HG03342 (cell line): ENCODE data around the gene C17orf75.
A peak's percentile ranks its signal among the peaks of the same experiment; 100 is the strongest.
"Not testable (repeated sequence)": the region's sequence is repeated elsewhere in the genome, so short reads cannot be mapped to it uniquely, and the experiment has no call there.

Experiments used
- ATAC-seq: cut with Tn5 transposase; IDR thresholded peaks from one replicate; pipeline ENCODE4 v1.9.1; 2021; ENCODE audit warnings: mild to moderate bottlenecking, moderate library complexity; ENCODE audit not compliant: unreplicated experiment

The C17orf75 gene

GRCh38 chr17:32341857-32342602, at the start of gene C17orf75:
TSS of gene C17orf75 (minus strand) at chr17:32342173. CDS start at chr17:32342139, 34 bp downstream.
- peak; percentile 89 for ATAC-seq

GRCh38 chr17:32388613-32389459, 46.9 kb upstream of the C17orf75 start:
- no peak for ATAC-seq

- not testable (repeated sequence) for ATAC-seq
Observed at GRCh38 chr17:32388128-32388527, 46.2 kb upstream of the C17orf75 start.

GRCh38 chr17:32386844-32387243, 44.9 kb upstream of the C17orf75 start:
- no peak for ATAC-seq

- no peak for ATAC-seq
Observed at GRCh38 chr17:32385971-32386370, 44.0 kb upstream of the C17orf75 start.

- ATAC-seq = no peak
Observed at GRCh38 chr17:32385121-32385520, 43.1 kb upstream of the C17orf75 start.

- ATAC-seq = no peak
Observed at GRCh38 chr17:32383926-32384434, 42.0 kb upstream of the C17orf75 start.

- ATAC-seq = no peak
Observed at GRCh38 chr17:32382526-32383223, 40.7 kb upstream of the C17orf75 start.

GRCh38 chr17:32370426-32370825, 28.5 kb upstream of the C17orf75 start:
- no peak for ATAC-seq

- ATAC-seq = no peak
Observed at GRCh38 chr17:32361270-32361669, 19.3 kb upstream of the C17orf75 start.

GRCh38 chr17:32357615-32358014, 15.6 kb upstream of the C17orf75 start:
- ATAC-seq = no peak

- ATAC-seq = no peak
Observed at GRCh38 chr17:32356750-32357149, 14.8 kb upstream of the C17orf75 start.

- no peak for ATAC-seq
Observed at GRCh38 chr17:32356378-32356743, 14.4 kb upstream of the C17orf75 start.

- no peak for ATAC-seq
Observed at GRCh38 chr17:32355649-32356377, 13.8 kb upstream of the C17orf75 start.

- not testable (repeated sequence) for ATAC-seq
Observed at GRCh38 chr17:32352734-32353133, 10.8 kb upstream of the C17orf75 start.

GRCh38 chr17:32350666-32351418, 8.9 kb upstream of the C17orf75 start:
- ATAC-seq = peak; percentile 25

GRCh38 chr17:32349854-32350665, 8.1 kb upstream of the C17orf75 start, which contains the start of gene ZNF207:
TSS of gene ZNF207 (plus strand) at chr17:32350157. CDS start at chr17:32350286, 129 bp downstream.
- peak; percentile 85 for ATAC-seq

GRCh38 chr17:32349503-32349853, 7.5 kb upstream of the C17orf75 start:
- ATAC-seq = no peak

- ATAC-seq = no peak
Observed at GRCh38 chr17:32348483-32348800, 6.5 kb upstream of the C17orf75 start.
